HepG2 (cell line): ENCODE data around the gene MAST1. TPM values are rescaled to one million over a fixed set of nuclear protein-coding genes. Genes with fewer than 3 reads are reported as not detected.

Source experiments
- DMAP1 ChIP-seq: IDR thresholded peaks from 2 replicates; pipeline ENCODE4 v1.6.1; 2016
- GABPB1 ChIP-seq: IDR thresholded peaks from 2 replicates; pipeline ENCODE4 v1.6.1; 2016; ENCODE audit warnings: mild to moderate bottlenecking, missing genetic modification reagents, moderate library complexity, missing compliant biosample characterization
- MEF2D ChIP-seq: sonication (generic); formaldehyde crosslinking; IDR thresholded peaks from 2 replicates; pipeline ENCODE4 v1.5.1; 2020; ENCODE audit warnings: mild to moderate bottlenecking, missing genetic modification reagents
- REPIN1 ChIP-seq: sonication (generic); formaldehyde crosslinking; IDR thresholded peaks from 2 replicates; pipeline ENCODE4 v1.8.0; 2022; ENCODE audit warnings: missing genetic modification reagents, low read depth, mild to moderate bottlenecking, borderline replicate concordance
- SIN3A ChIP-seq: IDR thresholded peaks from 2 replicates; pipeline ENCODE4 v1.6.1; 2011; ENCODE audit warnings: low read depth, mild to moderate bottlenecking, control low read depth, low read length, borderline replicate concordance
- TCF7 ChIP-seq: sonication (generic); IDR thresholded peaks from 2 replicates; pipeline ENCODE4 v1.6.1; 2016; ENCODE audit warnings: antibody characterized with exemption, low read depth
- YEATS2 ChIP-seq: sonication (generic); formaldehyde crosslinking; IDR thresholded peaks from 2 replicates; pipeline ENCODE4 v1.4.0; 2020; ENCODE audit warnings: missing genetic modification reagents, borderline replicate concordance
- ZFP37 ChIP-seq: sonication (generic); formaldehyde crosslinking; IDR thresholded peaks from 2 replicates; pipeline ENCODE4 v1.4.0; 2020; ENCODE audit warnings: missing genetic modification reagents, borderline replicate concordance
- ZFP62 ChIP-seq: sonication (generic); formaldehyde crosslinking; IDR thresholded peaks from 2 replicates; pipeline ENCODE4 v1.4.0; 2020; ENCODE audit warnings: missing genetic modification reagents
- ZNF451 ChIP-seq: sonication (generic); formaldehyde crosslinking; IDR thresholded peaks from 2 replicates; pipeline ENCODE4 v1.5.0; 2020; ENCODE audit warnings: mild to moderate bottlenecking, missing genetic modification reagents
- ZNF484 ChIP-seq: sonication (generic); formaldehyde crosslinking; IDR thresholded peaks from 2 replicates; pipeline ENCODE4 v1.5.1; 2020; ENCODE audit warnings: mild to moderate bottlenecking, low read depth, missing genetic modification reagents, borderline replicate concordance
- ZNF589 ChIP-seq: sonication (generic); formaldehyde crosslinking; conservative IDR thresholded peaks from 2 replicates; pipeline ENCODE4 v1.8.0; 2022; ENCODE audit warnings: mild to moderate bottlenecking, moderate library complexity, missing genetic modification reagents
- ZSCAN22 ChIP-seq: sonication (generic); formaldehyde crosslinking; IDR thresholded peaks from 2 replicates; pipeline ENCODE4 v1.4.0; 2020; ENCODE audit warnings: mild to moderate bottlenecking, missing genetic modification reagents
- ZSCAN25 ChIP-seq: sonication (generic); formaldehyde crosslinking; IDR thresholded peaks from 2 replicates; pipeline ENCODE4 v1.8.0; 2022; ENCODE audit warnings: mild to moderate bottlenecking, missing genetic modification reagents
- ZZZ3 ChIP-seq: sonication (generic); formaldehyde crosslinking; IDR thresholded peaks from 2 replicates; pipeline ENCODE4 v1.4.0; 2020; ENCODE audit warnings: missing genetic modification reagents, mild to moderate bottlenecking, borderline replicate concordance
- polyA plus RNA-seq, 8 experiments: library from polyadenylated mRNA; depleted of rRNA in 3 of 8; stranded (reverse) in 7 of 8; unstranded in 1 of 8; fragments of >200 nt; fragmentation: Illumina TruSeq in 4 of 8; extraction: Trizol in 4 of 8; gene quantifications; 2 replicates each; pipeline versions ENCODE4 v1.2.1 to v1.2.3, GENCODE V29; 2011 to 2016; ENCODE audit warnings: low read depth in 4 of 8, missing spikeins in 1 of 8, mixed read lengths in 1 of 8; ENCODE audit not compliant: insufficient read depth in 1 of 8
- total RNA-seq, 5 experiments: library from RNA; depleted of rRNA; stranded (reverse); fragments of >200 nt; fragmentation: Illumina TruSeq; extraction: Trizol; gene quantifications; 2 replicates each; pipeline ENCODE4 v1.2.3, GENCODE V29; 2016; ENCODE audit warnings: low read depth in 1 of 5
- TF ChIP-seq, protein P1 (sequence below): sonication (generic); formaldehyde crosslinking; conservative IDR thresholded peaks from 2 replicates; pipeline ENCODE4 v1.8.1; 2023; ENCODE audit warnings: missing genetic modification reagents
- TF ChIP-seq, protein P2 (sequence below): sonication (generic); formaldehyde crosslinking; IDR thresholded peaks from 2 replicates; pipeline ENCODE4 v1.5.0; 2020; ENCODE audit warnings: mild to moderate bottlenecking, missing genetic modification reagents
- TF ChIP-seq, protein P3 (sequence below): sonication (generic); formaldehyde crosslinking; IDR thresholded peaks from 2 replicates; pipeline ENCODE4 v1.5.0; 2020; ENCODE audit warnings: mild to moderate bottlenecking, missing genetic modification reagents, borderline replicate concordance

Gene MAST1
- total and polyA plus RNA-seq, 2 of the 13 experiments (the other 11 are each of a cell fraction or from before 2014, with no cell fraction given), result 0.73 to 4.7 TPM

DNA sequence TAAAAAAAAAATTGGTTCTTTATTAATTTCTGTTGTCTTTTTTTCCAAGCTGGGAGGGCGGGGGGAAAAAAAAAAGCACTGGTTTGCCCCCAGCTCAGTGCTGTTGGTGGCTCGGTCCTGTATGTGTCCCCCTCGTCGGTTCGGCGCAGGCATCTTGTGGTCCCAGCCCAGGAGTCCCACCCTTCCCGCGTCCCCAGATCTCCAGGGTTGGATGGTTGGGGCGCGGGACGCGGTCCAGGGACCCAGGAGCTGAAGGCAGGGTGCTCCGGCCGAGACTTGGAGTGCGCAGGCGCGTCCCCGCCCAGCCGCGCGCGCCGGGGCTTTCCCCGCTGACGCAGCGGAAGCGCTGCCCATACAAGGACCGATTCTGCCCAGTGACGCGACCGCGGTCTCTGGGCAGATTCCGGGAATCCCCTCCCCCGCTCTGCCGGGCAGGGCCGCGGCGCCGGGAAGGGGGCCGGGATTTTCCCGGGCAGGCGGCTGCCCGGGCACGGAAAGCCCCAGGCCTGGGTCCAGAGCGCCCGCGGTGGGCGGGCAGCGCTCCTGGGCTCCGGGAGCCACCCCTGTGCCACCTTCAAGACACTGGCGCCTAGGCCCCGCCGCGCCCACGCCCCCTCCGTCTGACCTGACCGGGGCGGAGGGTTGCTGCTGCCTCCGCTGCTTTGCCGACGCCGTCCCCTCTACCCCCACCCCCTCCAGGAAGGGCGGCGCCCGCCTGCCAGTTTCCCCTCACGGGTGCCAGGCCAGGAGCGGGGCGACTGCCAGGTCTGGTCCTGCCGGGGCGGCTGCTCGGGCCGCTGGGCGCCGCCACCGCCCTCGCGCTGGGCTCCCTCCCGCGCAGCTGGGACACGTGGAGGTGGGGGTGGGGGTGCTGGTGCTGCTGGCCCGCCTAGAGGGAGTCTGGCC is 44.8 kb upstream of the MAST1 start (continued):
- TF ChIP-seq, protein P1, sequence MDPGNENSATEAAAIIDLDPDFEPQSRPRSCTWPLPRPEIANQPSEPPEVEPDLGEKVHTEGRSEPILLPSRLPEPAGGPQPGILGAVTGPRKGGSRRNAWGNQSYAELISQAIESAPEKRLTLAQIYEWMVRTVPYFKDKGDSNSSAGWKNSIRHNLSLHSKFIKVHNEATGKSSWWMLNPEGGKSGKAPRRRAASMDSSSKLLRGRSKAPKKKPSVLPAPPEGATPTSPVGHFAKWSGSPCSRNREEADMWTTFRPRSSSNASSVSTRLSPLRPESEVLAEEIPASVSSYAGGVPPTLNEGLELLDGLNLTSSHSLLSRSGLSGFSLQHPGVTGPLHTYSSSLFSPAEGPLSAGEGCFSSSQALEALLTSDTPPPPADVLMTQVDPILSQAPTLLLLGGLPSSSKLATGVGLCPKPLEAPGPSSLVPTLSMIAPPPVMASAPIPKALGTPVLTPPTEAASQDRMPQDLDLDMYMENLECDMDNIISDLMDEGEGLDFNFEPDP (CRISPR knock-in tag), result no peak
- TF ChIP-seq, protein P2, sequence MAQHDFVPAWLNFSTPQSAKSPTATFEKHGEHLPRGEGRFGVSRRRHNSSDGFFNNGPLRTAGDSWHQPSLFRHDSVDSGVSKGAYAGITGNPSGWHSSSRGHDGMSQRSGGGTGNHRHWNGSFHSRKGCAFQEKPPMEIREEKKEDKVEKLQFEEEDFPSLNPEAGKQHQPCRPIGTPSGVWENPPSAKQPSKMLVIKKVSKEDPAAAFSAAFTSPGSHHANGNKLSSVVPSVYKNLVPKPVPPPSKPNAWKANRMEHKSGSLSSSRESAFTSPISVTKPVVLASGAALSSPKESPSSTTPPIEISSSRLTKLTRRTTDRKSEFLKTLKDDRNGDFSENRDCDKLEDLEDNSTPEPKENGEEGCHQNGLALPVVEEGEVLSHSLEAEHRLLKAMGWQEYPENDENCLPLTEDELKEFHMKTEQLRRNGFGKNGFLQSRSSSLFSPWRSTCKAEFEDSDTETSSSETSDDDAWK, result no peak
- TF ChIP-seq DMAP1 (CRISPR knock-in tag), result peak; percentile 45; the same call in 1 of the 2 replicates
- peak; percentile 92; the same call in 1 of the 2 replicates for TF ChIP-seq SIN3A
- TF ChIP-seq, protein P3, sequence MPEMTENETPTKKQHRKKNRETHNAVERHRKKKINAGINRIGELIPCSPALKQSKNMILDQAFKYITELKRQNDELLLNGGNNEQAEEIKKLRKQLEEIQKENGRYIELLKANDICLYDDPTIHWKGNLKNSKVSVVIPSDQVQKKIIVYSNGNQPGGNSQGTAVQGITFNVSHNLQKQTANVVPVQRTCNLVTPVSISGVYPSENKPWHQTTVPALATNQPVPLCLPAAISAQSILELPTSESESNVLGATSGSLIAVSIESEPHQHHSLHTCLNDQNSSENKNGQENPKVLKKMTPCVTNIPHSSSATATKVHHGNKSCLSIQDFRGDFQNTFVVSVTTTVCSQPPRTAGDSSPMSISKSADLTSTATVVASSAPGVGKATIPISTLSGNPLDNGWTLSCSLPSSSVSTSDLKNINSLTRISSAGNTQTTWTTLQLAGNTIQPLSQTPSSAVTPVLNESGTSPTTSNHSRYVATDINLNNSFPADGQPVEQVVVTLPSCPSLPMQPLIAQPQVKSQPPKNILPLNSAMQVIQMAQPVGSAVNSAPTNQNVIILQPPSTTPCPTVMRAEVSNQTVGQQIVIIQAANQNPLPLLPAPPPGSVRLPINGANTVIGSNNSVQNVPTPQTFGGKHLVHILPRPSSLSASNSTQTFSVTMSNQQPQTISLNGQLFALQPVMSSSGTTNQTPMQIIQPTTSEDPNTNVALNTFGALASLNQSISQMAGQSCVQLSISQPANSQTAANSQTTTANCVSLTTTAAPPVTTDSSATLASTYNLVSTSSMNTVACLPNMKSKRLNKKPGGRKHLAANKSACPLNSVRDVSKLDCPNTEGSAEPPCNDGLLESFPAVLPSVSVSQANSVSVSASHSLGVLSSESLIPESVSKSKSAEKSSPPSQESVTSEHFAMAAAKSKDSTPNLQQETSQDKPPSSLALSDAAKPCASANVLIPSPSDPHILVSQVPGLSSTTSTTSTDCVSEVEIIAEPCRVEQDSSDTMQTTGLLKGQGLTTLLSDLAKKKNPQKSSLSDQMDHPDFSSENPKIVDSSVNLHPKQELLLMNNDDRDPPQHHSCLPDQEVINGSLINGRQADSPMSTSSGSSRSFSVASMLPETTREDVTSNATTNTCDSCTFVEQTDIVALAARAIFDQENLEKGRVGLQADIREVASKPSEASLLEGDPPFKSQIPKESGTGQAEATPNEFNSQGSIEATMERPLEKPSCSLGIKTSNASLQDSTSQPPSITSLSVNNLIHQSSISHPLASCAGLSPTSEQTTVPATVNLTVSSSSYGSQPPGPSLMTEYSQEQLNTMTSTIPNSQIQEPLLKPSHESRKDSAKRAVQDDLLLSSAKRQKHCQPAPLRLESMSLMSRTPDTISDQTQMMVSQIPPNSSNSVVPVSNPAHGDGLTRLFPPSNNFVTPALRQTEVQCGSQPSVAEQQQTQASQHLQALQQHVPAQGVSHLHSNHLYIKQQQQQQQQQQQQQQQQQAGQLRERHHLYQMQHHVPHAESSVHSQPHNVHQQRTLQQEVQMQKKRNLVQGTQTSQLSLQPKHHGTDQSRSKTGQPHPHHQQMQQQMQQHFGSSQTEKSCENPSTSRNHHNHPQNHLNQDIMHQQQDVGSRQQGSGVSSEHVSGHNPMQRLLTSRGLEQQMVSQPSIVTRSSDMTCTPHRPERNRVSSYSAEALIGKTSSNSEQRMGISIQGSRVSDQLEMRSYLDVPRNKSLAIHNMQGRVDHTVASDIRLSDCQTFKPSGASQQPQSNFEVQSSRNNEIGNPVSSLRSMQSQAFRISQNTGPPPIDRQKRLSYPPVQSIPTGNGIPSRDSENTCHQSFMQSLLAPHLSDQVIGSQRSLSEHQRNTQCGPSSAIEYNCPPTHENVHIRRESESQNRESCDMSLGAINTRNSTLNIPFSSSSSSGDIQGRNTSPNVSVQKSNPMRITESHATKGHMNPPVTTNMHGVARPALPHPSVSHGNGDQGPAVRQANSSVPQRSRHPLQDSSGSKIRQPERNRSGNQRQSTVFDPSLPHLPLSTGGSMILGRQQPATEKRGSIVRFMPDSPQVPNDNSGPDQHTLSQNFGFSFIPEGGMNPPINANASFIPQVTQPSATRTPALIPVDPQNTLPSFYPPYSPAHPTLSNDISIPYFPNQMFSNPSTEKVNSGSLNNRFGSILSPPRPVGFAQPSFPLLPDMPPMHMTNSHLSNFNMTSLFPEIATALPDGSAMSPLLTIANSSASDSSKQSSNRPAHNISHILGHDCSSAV, result no peak
- TF ChIP-seq ZNF589 (CRISPR knock-in tag), result 0 out of 2 replicates have a peak, but pooled peaks have one; percentile 60
- peak; percentile 85 for TF ChIP-seq GABPB1 (CRISPR knock-in tag)
- no peak for TF ChIP-seq TCF7
- peak; percentile 88 for TF ChIP-seq ZSCAN22 (CRISPR knock-in tag)
- TF ChIP-seq YEATS2 (CRISPR knock-in tag), result peak; percentile 32; the same call in 1 of the 2 replicates
- no peak for TF ChIP-seq ZZZ3 (CRISPR knock-in tag)
- no peak for TF ChIP-seq ZNF484 (CRISPR knock-in tag)
- TF ChIP-seq REPIN1 (CRISPR knock-in tag), result no peak
- TF ChIP-seq ZFP37 (CRISPR knock-in tag), result no peak
- peak; percentile 69 for TF ChIP-seq ZNF451 (CRISPR knock-in tag)
- no peak for TF ChIP-seq MEF2D (CRISPR knock-in tag)
- TF ChIP-seq ZFP62 (CRISPR knock-in tag), result no peak
- TF ChIP-seq ZSCAN25 (CRISPR knock-in tag), result no peak
